Activated CD8-positive, alpha-beta memory T cell treated with anti-CD3 and anti-CD28 coated beads for 1 hour (primary cell): ENCODE measurements around the gene MBD4.
"Not testable (repeated sequence)": the region's sequence is repeated elsewhere in the genome, so short reads cannot be mapped to it uniquely, and the experiment has no call there.

ENCODE experiments used
- DNase-seq, 2 donors: peaks; one replicate each; pipeline ENCODE4 v3.0.0-alpha.2; 2020; ENCODE audit warnings: low read depth in 1 of 2; ENCODE audit errors: extremely low read depth in 1 of 2

MBD4 gene

GRCh38 chr3:129413238-129413637, 26.5 kb downstream of the MBD4 start:
- DNase-seq = not testable (repeated sequence)

GRCh38 chr3:129412542-129413198, 27.1 kb downstream of the MBD4 start:
- DNase-seq = no peak

- no peak for DNase-seq
These were observed 28.8 kb downstream of the MBD4 start for GRCh38 chr3:129410971-129411370.

- DNase-seq = no peak
These were observed 30.2 kb downstream of the MBD4 start for GRCh38 chr3:129409541-129409940.

- no peak for DNase-seq
These were observed 35.1 kb downstream of the MBD4 start for GRCh38 chr3:129404610-129405009.

- DNase-seq = no peak
These were observed 35.6 kb downstream of the MBD4 start for GRCh38 chr3:129404130-129404529.

GRCh38 chr3:129403450-129403849, 36.3 kb downstream of the MBD4 start:
- DNase-seq = no peak

- no peak for DNase-seq
These were observed 37.1 kb downstream of the MBD4 start for GRCh38 chr3:129402616-129403015.

- no peak for DNase-seq
These were observed 37.5 kb downstream of the MBD4 start for GRCh38 chr3:129402210-129402609.

GRCh38 chr3:129399895-129400357, 39.8 kb downstream of the MBD4 start:
- no peak for DNase-seq

- DNase-seq = peak; percentile 35 to 45
These were observed 40.4 kb downstream of the MBD4 start for GRCh38 chr3:129399145-129399894.

GRCh38 chr3:129398803-129399144, 41.0 kb downstream of the MBD4 start:
- no peak for DNase-seq

GRCh38 chr3:129393760-129394564, 45.8 kb downstream of the MBD4 start:
- not testable (repeated sequence) for DNase-seq

- DNase-seq = no peak
These were observed 46.5 kb downstream of the MBD4 start for GRCh38 chr3:129393271-129393670.

GRCh38 chr3:129392106-129392887, 47.5 kb downstream of the MBD4 start:
- DNase-seq = not testable (repeated sequence)

- DNase-seq = not testable (repeated sequence)
These were observed 48.2 kb downstream of the MBD4 start for GRCh38 chr3:129391583-129391982.

GRCh38 chr3:129389572-129389937, 50.2 kb downstream of the MBD4 start:
- no peak for DNase-seq

GRCh38 chr3:129388791-129389571, 50.8 kb downstream of the MBD4 start:
- DNase-seq = not testable (repeated sequence)

- DNase-seq = no peak
These were observed 52.3 kb downstream of the MBD4 start for GRCh38 chr3:129387487-129387886.

GRCh38 chr3:129386984-129387383, 52.8 kb downstream of the MBD4 start:
- DNase-seq = no peak
